Fibroblast of skin of back (primary cell): ENCODE results near the gene OR51I2. TPM values are rescaled to one million over a fixed set of nuclear protein-coding genes. Genes with fewer than 3 reads are reported as not detected.

Source experiments
- DNase-seq: peaks from one replicate; pipeline ENCODE4 v3.0.0-alpha.2; 2013
- polyA plus RNA-seq, 2 experiments: library from polyadenylated mRNA; unstranded; fragments of 120-200 nt; gene quantifications; one replicate each; pipeline ENCODE4 v1.2.1, GENCODE V29; 2013; ENCODE audit not compliant: insufficient read length in 2 of 2

OR51I2 gene
- not detected for polyA plus RNA-seq (2013, experiment 1 of 2; ENCODE audit: insufficient read length)
- polyA plus RNA-seq (2013, experiment 2 of 2; ENCODE audit: insufficient read length): not detected

GRCh38 chr11:5449023-5449422 lies at the start of gene OR51I2:
TSS of gene OR51I2 (plus strand) at chr11:5449323. CDS start at chr11:5453489, 4,166 bp downstream.
- DNase-seq: no peak

GRCh38 chr11:5405173-5405572 lies 44.0 kb upstream of the OR51I2 start:
- no peak for DNase-seq

DNA sequence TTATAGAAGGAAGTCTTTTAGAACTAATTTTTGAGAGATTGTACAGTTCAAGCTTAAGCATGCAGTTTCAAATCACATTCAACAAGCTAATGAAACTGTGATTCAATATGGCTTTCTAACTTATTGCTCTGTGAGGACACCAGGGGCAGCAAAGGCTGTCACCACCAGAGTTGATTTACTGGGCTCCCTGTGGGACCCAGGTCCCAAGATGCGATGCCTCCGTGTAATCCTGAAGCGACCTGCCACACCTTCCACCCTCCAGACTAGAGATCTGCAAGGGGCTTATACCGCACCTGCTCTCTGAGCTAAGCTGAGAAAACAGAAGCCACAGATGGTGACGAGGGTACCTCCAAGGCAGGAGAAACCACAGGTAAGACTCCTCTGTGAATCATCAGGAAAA lies 28.1 kb upstream of the OR51I2 start:
- no peak for DNase-seq

DNA sequence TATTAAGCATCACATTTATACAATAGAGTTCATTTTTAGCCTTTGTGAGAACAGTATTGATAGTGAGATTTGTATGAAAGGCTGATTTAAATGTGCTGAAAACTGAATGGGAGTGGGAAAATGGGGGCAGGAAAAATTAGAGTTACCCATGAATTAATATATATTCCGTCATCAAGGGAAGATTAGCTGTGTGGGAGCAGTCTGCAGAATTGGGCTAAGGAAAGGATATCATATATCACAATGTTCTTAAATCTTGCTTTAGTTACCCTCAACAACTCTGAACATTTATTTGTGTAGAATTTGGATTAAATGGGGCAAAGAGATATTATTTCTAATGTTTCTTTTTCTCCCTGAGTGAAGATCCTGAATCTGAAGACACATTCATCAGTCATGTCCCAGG lies 27.3 kb upstream of the OR51I2 start, which contains the start of gene OR51Q1:
Gene OR51Q1 (plus strand): TSS at position 301 of the 400 bp plus-strand sequence. CDS start 90 bp downstream, at position 391.
- DNase-seq: no peak

DNA sequence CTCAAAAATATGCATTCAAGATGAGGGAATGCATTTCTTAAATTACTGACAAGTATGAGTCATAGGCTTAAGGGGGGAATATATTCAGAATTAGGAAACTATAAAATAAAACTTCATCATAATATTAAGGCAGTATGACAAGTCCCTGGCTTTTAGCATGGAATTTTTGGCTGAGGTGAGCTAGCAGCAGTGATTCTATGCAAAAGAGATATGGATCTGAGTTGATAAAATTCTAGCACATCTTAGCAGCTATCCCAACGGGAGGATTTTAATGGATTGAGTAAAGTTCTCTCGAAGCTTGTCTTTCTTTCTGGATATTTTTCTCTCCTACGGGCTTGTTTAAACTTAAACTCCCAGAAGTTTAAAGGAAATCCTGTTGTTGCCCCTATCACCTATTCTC lies 26.0 kb upstream of the OR51I2 start:
- no peak for DNase-seq

DNA sequence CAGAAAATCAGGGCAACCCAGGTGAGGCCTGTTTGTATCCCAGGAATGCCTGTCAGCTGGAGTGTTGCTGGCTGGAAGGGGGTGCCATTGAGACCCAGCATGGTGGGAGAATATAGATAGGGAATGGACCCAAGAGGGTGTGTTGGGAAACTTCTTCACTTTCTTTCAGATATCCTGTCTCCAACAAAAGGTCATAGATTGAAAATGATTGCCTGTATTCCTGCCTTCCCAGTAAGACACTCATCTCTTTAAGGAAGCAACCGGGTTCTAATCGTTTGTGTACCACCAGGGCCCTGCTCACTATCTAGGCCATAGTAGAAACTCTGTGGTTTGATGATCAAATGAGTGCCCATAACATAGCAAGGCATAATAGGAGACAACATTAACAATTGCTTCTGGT lies 7.7 kb upstream of the OR51I2 start, which contains the start of gene OR51I1:
Gene OR51I1 (minus strand): TSS at position 101 of the 400 bp plus-strand sequence. CDS start 0 bp downstream, at position 101.
- no peak for DNase-seq

GRCh38 chr11:5443835-5444393 lies 5.2 kb upstream of the OR51I2 start:
- no peak for DNase-seq

DNA sequence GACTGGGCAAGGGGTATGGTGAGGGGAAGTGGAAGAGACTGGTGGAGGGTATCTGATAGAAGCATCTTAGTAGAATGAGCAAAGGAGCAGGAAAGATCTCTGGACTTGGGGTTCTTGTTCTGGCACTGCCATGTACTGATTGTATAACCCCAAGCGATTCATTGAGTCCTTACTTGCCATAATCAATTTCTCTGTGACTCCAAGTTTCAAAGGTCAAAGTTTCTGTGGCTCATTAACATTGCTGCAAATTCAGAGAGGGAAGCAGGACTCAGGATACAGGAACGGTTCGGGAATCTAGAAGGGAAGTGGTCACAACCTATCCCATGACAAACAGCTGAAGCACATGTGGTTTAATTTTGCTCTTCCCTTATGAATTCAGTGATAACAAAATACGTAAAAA lies 309 bp downstream of the OR51I2 start:
- DNase-seq: no peak

DNA sequence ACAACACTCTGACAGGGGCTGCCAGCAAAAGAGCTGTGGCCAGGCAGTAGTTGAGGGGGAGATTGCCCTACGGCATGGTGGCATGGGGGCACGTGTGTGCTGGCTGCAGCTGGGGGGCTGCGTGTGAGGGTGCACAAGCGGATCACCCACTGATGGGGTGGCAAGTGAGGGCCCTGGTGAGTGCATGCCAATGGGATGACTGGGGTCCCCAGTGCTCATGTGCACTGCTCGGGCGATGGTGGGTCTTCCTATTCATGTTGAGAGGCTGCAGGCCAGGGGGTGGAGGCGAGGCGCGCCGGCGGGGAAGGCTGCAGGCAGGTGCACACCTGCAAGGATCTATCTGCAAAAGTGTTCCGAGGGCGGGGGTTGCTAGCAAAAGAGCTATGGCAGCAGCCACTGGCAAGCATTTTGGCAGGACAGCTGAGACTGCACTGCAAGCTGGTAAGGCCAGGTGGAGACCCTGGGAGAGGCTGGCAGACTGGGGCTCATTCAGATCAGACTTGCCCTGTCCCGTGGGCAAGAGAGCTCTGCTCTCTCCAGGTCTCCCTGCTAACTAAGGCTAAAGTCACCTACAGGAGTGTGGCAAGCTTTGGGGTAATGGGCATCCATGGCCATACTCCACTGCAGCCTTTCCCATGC lies 12.0 kb downstream of the OR51I2 start:
- DNase-seq: no peak

DNA sequence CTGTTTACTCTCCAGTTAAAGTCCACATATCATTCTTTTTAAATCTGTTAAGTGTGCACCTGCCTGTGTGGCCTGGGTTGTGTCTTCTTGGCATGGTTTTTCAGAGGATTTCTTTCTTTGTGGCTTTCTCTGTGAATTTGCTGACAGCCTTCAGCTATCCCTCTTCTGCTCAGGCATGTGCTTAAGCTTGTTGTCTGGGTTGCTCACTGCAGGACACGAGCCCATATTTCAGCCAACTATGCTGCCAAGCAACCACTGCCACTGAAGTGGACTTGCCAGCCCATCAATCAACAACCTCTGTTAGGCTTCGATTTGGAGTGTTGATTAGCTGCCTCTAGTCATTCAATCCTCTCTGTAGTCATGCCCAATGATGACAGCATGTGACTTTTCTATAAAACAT lies 18.4 kb downstream of the OR51I2 start:
- DNase-seq: no peak

GRCh38 chr11:5473921-5474320 lies 24.8 kb downstream of the OR51I2 start:
- DNase-seq: no peak

DNA sequence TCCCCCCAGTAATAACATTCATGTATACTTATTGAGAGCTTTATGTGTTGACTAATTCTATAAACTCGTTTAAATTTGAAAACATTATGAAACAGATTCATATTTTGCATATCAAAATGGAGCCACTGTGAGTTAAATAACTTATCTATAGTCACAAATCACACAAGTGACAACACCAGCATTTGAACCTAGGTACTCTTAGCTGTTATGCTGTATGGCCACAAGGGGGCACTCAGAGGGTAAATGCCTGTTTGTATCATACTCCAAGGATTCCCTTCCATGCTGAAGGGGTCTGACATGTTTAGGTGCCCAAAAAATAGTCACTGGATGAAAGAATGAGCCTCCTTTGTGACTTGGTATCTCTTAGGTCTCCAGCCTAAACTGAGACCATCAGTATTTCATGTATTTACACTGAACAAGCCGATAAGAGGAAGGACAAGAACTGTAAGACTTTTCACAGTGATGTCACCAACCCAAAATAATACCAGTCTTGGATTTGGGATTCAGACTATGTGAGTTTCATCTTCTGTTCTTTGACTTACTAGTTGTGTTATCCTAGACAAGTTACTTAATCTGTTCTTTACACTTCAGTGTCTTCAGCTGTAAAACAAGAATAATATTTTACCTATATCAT lies 27.2 kb downstream of the OR51I2 start:
- peak; percentile 54 for DNase-seq

GRCh38 chr11:5486003-5486402 lies 36.9 kb downstream of the OR51I2 start:
- DNase-seq: no peak

GRCh38 chr11:5486421-5486820 lies 37.3 kb downstream of the OR51I2 start:
- no peak for DNase-seq

GRCh38 chr11:5488385-5488784 lies 39.3 kb downstream of the OR51I2 start, which contains the start of gene OR52D1:
TSS of gene OR52D1 (plus strand) at chr11:5488685. CDS start at chr11:5488707, 22 bp downstream.
- no peak for DNase-seq

DNA sequence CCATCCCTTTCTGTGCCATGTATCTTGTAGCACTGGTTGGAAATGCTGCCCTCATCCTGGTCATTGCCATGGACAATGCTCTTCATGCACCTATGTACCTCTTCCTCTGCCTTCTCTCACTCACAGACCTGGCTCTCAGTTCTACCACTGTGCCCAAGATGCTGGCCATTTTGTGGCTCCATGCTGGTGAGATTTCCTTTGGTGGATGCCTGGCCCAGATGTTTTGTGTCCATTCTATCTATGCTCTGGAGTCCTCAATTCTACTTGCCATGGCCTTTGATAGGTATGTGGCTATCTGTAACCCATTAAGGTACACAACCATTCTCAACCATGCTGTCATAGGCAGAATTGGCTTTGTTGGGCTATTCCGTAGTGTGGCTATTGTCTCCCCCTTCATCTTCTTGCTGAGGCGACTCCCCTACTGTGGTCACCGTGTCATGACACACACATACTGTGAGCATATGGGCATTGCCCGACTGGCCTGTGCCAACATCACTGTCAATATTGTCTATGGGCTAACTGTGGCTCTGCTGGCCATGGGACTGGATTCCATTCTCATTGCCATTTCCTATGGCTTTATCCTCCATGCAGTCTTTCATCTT lies 39.8 kb downstream of the OR51I2 start:
- DNase-seq: no peak

GRCh38 chr11:5489576-5490357 lies 40.6 kb downstream of the OR51I2 start:
- DNase-seq: no peak

GRCh38 chr11:5499671-5500070 lies 50.5 kb downstream of the OR51I2 start:
- DNase-seq: no peak

GRCh38 chr11:5500393-5500801 lies 51.3 kb downstream of the OR51I2 start:
- no peak for DNase-seq

- no peak for DNase-seq
These were observed 55.3 kb downstream of the OR51I2 start for GRCh38 chr11:5504403-5504921.

DNA sequence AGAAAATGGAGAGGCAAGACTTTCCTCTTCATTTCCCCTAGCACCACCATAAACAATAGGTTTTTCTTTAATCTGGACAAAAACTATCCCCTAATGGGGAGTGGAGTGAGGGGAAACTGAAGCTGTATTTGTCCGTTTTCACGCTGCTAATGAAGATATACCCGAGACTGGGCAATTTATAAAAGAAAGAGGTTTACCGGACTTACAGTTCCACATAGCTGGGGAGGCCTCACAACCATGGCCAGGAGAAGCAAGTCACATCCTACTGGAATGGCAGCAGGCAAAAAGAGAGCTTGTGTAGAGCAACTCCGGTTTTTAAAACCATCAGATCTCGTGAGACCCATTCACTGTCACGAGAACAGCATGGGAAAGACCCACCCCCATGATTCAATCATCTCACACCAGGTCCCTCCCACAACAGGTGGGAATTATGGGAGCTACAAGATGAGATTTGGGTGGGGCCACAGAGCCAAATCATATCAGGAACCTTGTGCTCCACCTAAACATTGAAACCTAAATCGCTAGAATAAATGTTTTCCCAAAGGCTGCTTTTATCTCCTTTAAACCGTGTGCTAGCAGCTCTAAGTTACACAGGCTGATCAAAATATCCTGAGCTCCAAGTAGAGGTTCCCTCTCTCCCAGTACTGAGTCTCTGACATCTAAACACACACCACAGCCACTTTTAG lies 56.4 kb downstream of the OR51I2 start:
- no peak for DNase-seq
